ENCODE measurements around the gene C1S.
"Not testable (repeated sequence)": the region's sequence is repeated elsewhere in the genome, so short reads cannot be mapped to it uniquely, and the experiment has no call there.

The C1S gene

GRCh38 chr12:7046383-7047105 lies 14.0 kb upstream of the C1S start:
- no peak for DNase-seq (ENCODE audit: low read depth)

- no peak for DNase-seq (ENCODE audit: low read depth)
These were observed 13.2 kb upstream of the C1S start for GRCh38 chr12:7047306-7047705.

GRCh38 chr12:7049445-7049951 lies 11.0 kb upstream of the C1S start:
- DNase-seq (ENCODE audit: low read depth) = not testable (repeated sequence)

GRCh38 chr12:7049973-7050372 lies 10.5 kb upstream of the C1S start:
- DNase-seq (ENCODE audit: low read depth) = not testable (repeated sequence)

GRCh38 chr12:7054925-7055324 lies 5.6 kb upstream of the C1S start:
- DNase-seq (ENCODE audit: low read depth) = no peak

- DNase-seq (ENCODE audit: low read depth) = not testable (repeated sequence)
These were observed 4.8 kb upstream of the C1S start for GRCh38 chr12:7055736-7056135.

GRCh38 chr12:7058163-7058845 lies 2.2 kb upstream of the C1S start:
- no peak for DNase-seq (ENCODE audit: low read depth)

GRCh38 chr12:7058850-7059395 lies 1.6 kb upstream of the C1S start:
- no peak for DNase-seq (ENCODE audit: low read depth)

GRCh38 chr12:7059780-7060179 lies 738 bp upstream of the C1S start:
- DNase-seq (ENCODE audit: low read depth) = no peak

- DNase-seq (ENCODE audit: low read depth) = no peak
These were observed 620 bp downstream of the C1S start for GRCh38 chr12:7061138-7061537.

- DNase-seq (ENCODE audit: low read depth) = no peak
These were observed 1.1 kb downstream of the C1S start for GRCh38 chr12:7061596-7061995.

- DNase-seq (ENCODE audit: low read depth) = no peak
These were observed 4.0 kb downstream of the C1S start for GRCh38 chr12:7064516-7064915.

GRCh38 chr12:7065073-7065623 lies 4.6 kb downstream of the C1S start:
- DNase-seq (ENCODE audit: low read depth) = no peak

- no peak for DNase-seq (ENCODE audit: low read depth)
These were observed 6.1 kb downstream of the C1S start for GRCh38 chr12:7066596-7066995.

GRCh38 chr12:7067096-7067495 lies 6.6 kb downstream of the C1S start:
- DNase-seq (ENCODE audit: low read depth) = no peak

- no peak for DNase-seq (ENCODE audit: low read depth)
These were observed 7.9 kb downstream of the C1S start for GRCh38 chr12:7068240-7068993.

- no peak for DNase-seq (ENCODE audit: low read depth)
These were observed 8.5 kb downstream of the C1S start for GRCh38 chr12:7068994-7069346.

GRCh38 chr12:7069386-7069785 lies 8.9 kb downstream of the C1S start:
- DNase-seq (ENCODE audit: low read depth) = no peak

- DNase-seq (ENCODE audit: low read depth) = no peak
These were observed 11.5 kb downstream of the C1S start for GRCh38 chr12:7072035-7072434.

GRCh38 chr12:7072554-7072953 lies 12.0 kb downstream of the C1S start:
- no peak for DNase-seq (ENCODE audit: low read depth)

- no peak for DNase-seq (ENCODE audit: low read depth)
These were observed 13.4 kb downstream of the C1S start for GRCh38 chr12:7073946-7074345.

- DNase-seq (ENCODE audit: low read depth) = no peak
These were observed 15.0 kb downstream of the C1S start for GRCh38 chr12:7075518-7075917.
